ENCODE data around the gene HCCS.

- TF ChIP-seq YY1 (IDR thresholded peaks at IDR 0.05; ENCODE audit: insufficient read depth, insufficient read length) (no peak), SUZ12 (IDR thresholded peaks at IDR 0.05; ENCODE audit: extremely low read depth, insufficient read depth, insufficient read length) (no peak)
Measured at GRCh38 chrX:11081511-11081910, 29.6 kb upstream of the HCCS start.

Data from NT2/D1 (cell line).